ENCODE data around the gene PTPRT.

PTPRT gene

GRCh38 chr20:42775866-42776265 lies 413.8 kb downstream of the PTPRT start:
- no peak for DNase-seq

- no peak for DNase-seq
Observed at GRCh38 chr20:42775037-42775436, 414.7 kb downstream of the PTPRT start.

GRCh38 chr20:42763015-42763414 lies 426.7 kb downstream of the PTPRT start:
- DNase-seq: no peak

GRCh38 chr20:42756991-42757390 lies 432.7 kb downstream of the PTPRT start:
- no peak for DNase-seq

GRCh38 chr20:42754706-42755105 lies 435.0 kb downstream of the PTPRT start:
- no peak for DNase-seq

- DNase-seq: no peak
Observed at GRCh38 chr20:42752620-42753019, 437.1 kb downstream of the PTPRT start.

GRCh38 chr20:42749556-42749955 lies 440.1 kb downstream of the PTPRT start:
- DNase-seq: no peak

- no peak for DNase-seq
Observed at GRCh38 chr20:42747765-42748411, 441.8 kb downstream of the PTPRT start.

GRCh38 chr20:42744756-42745465 lies 444.8 kb downstream of the PTPRT start:
- no peak for DNase-seq

- no peak for DNase-seq
Observed at GRCh38 chr20:42742926-42743325, 446.8 kb downstream of the PTPRT start.

- DNase-seq: no peak
Observed at GRCh38 chr20:42741906-42742305, 447.8 kb downstream of the PTPRT start.

- no peak for DNase-seq
Observed at GRCh38 chr20:42740226-42740870, 449.4 kb downstream of the PTPRT start.

- no peak for DNase-seq
Observed at GRCh38 chr20:42739683-42740082, 450.0 kb downstream of the PTPRT start.

- no peak for DNase-seq
Observed at GRCh38 chr20:42735539-42735938, 454.2 kb downstream of the PTPRT start.

- DNase-seq: no peak
Observed at GRCh38 chr20:42734660-42735368, 454.9 kb downstream of the PTPRT start.

- no peak for DNase-seq
Observed at GRCh38 chr20:42721923-42722322, 467.8 kb downstream of the PTPRT start.

GRCh38 chr20:42714298-42715141 lies 475.2 kb downstream of the PTPRT start:
- no peak for DNase-seq

GRCh38 chr20:42708266-42708665 lies 481.4 kb downstream of the PTPRT start:
- no peak for DNase-seq

GRCh38 chr20:42706759-42707158 lies 482.9 kb downstream of the PTPRT start:
- DNase-seq: no peak

GRCh38 chr20:42705550-42705949 lies 484.2 kb downstream of the PTPRT start:
- DNase-seq: no peak

- DNase-seq: no peak
Observed at GRCh38 chr20:42703744-42704143, 486.0 kb downstream of the PTPRT start.

- DNase-seq: no peak
Observed at GRCh38 chr20:42701948-42702347, 487.8 kb downstream of the PTPRT start.

GRCh38 chr20:42700372-42700771 lies 489.3 kb downstream of the PTPRT start:
- DNase-seq: no peak
